B cell (primary cell): ENCODE measurements around the gene PRDM15.

ENCODE experiments used
- EZH2 ChIP-seq: IDR thresholded peaks from 2 replicates; pipeline ENCODE4 v1.6.1; 2012; ENCODE audit warnings: borderline replicate concordance, low read depth, mild to moderate bottlenecking, moderate library complexity, low read length; ENCODE audit not compliant: insufficient read depth, poor library complexity, severe bottlenecking
- TF ChIP-seq, protein P1 (sequence below): fragments of 200-600 bp; IDR thresholded peaks from one replicate; pipeline ENCODE4 v1.8.0; 2022; ENCODE audit warnings: antibody characterized with exemption, mild to moderate bottlenecking

DNA sequence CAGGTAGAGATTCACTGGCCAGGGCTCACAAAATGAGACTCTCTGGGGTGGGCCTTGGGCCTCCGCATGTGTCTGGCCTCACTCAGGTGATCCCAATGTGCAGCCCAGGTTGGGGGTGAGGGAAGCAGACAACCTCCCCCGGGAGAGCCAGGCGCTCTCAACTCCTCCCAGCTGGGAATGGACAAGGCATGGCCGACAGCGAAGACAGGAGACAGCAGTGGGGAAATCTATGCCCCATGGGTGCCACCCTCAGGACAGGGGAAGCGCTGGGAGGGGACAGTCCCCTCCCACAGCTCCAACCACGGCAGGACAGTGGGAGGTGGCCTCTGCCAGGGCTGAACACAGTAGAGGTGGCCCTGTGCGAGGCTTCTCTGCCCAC lies 47.7 kb downstream of the PRDM15 start:
- TF ChIP-seq, protein P1, sequence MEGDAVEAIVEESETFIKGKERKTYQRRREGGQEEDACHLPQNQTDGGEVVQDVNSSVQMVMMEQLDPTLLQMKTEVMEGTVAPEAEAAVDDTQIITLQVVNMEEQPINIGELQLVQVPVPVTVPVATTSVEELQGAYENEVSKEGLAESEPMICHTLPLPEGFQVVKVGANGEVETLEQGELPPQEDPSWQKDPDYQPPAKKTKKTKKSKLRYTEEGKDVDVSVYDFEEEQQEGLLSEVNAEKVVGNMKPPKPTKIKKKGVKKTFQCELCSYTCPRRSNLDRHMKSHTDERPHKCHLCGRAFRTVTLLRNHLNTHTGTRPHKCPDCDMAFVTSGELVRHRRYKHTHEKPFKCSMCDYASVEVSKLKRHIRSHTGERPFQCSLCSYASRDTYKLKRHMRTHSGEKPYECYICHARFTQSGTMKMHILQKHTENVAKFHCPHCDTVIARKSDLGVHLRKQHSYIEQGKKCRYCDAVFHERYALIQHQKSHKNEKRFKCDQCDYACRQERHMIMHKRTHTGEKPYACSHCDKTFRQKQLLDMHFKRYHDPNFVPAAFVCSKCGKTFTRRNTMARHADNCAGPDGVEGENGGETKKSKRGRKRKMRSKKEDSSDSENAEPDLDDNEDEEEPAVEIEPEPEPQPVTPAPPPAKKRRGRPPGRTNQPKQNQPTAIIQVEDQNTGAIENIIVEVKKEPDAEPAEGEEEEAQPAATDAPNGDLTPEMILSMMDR = no peak
- TF ChIP-seq EZH2 = no peak
